Tibial artery (tissue), 4 donors: Measurements from ENCODE around the gene DPP7.

Source experiments
- DNase-seq, 2 donors: peaks; one replicate each; pipeline ENCODE4 v3.0.0-alpha.2; 2019
- H3K27ac ChIP-seq, 2 donors: fragments of 200-600 bp; sonication (generic) in 1 of 2; 1 replicate in 1 of 2; 2 replicates in 1 of 2; pipeline ENCODE4 v1.5.1; 2018 to 2019; ENCODE audit warnings: mild to moderate bottlenecking in 1 of 2
- H3K27me3 ChIP-seq, 2 donors: fragments of 200-600 bp; sonication (generic) in 1 of 2; one replicate each; pipeline versions ENCODE4 v1.5.1 to v1.6.0; 2016 to 2019
- H3K36me3 ChIP-seq, 3 donors: fragments of 200-600 bp; sonication (generic) in 2 of 3; one replicate each; pipeline ENCODE4 v1.5.1; 2016 to 2019; ENCODE audit warnings: mild to moderate bottlenecking in 2 of 3
- H3K4me1 ChIP-seq, 4 donors: fragments of 200-600 bp; sonication (generic) in 2 of 4; 1 replicate in 3 of 4; 2 replicates in 1 of 4; pipeline ENCODE4 v1.5.1; 2016 to 2019
- H3K4me3 ChIP-seq, 2 donors: fragments of 200-600 bp; sonication (generic) in 1 of 2; 1 replicate in 1 of 2; 2 replicates in 1 of 2; pipeline ENCODE4 v1.5.1; 2018 to 2019; ENCODE audit warnings: mild to moderate bottlenecking in 2 of 2
- H3K9me3 ChIP-seq, 3 donors: fragments of 200-600 bp; sonication (generic) in 1 of 3; one replicate each; pipeline ENCODE4 v1.5.1; 2016 to 2019
- intact Hi-C: fragments of 100-400 bp; cut with DNase I; formaldehyde crosslinking; loops from one replicate; pipeline ENCODE4 v1.15.0; 2023; ENCODE audit warnings: low total_unique reads
- TF ChIP-seq, protein P1 (sequence below), 2 experiments: fragments of 200-600 bp in 1 of 2; fragments of 450-650 bp in 1 of 2; IDR thresholded peaks; one replicate each; pipeline ENCODE4 v1.5.1; 2017 to 2019; ENCODE audit warnings: antibody characterized with exemption in 2 of 2, mild to moderate bottlenecking in 1 of 2, moderate library complexity in 1 of 2

DPP7 gene

DNA sequence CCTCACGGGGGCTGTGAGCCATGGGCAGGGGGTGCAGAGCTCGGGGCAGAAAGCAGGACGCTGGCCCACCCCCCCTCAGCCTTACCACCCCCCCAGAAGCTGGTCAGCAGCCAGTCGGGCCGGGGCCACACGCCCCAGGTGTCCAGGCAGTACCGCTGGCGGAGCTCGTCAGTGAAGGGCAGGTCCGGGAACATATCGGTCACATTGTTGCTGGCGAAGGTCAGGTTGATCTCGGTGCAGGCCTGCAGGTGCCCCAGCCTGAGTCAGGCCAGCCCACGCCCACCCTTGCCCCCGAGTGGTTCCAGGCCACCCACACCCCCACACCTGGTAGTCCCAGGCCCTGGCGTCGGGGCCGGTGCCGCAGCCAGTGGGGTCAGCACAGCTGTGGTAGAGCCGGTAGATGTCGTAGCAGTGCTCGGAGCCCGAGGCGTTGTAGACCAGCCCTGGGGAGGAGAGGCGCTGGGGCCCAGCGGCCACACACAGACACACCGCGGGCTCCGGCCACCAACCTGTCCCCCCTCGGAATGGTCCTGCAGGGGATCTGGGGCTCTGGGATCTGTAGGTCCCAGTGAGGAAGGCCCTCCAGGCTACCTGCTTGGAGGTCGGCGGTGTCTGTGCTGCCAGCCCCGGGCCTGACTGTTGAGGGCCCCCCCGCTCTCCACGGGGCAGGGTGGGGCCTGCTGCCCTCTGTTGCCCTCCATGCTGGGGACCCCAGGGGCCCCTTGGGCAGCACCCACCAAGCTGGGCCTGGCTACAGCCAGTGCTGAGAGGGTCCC lies 2.6 kb downstream of the DPP7 start:
- no peak overlapping the region for H3K4me3 ChIP-seq
- no peak overlapping the region for H3K27ac ChIP-seq
- peaks cover 0 to 19% (median 13%) of the 10 kb centered on the region in 4 donors for H3K4me1 ChIP-seq
- no peaks in the 10 kb centered on the region for H3K9me3 ChIP-seq
- peaks cover 0 to 35% of the 10 kb centered on the region in 2 donors for H3K27me3 ChIP-seq
- peaks cover 19 to 64% (median 49%) of the 10 kb centered on the region in 3 donors for H3K36me3 ChIP-seq
- TF ChIP-seq, protein P1, sequence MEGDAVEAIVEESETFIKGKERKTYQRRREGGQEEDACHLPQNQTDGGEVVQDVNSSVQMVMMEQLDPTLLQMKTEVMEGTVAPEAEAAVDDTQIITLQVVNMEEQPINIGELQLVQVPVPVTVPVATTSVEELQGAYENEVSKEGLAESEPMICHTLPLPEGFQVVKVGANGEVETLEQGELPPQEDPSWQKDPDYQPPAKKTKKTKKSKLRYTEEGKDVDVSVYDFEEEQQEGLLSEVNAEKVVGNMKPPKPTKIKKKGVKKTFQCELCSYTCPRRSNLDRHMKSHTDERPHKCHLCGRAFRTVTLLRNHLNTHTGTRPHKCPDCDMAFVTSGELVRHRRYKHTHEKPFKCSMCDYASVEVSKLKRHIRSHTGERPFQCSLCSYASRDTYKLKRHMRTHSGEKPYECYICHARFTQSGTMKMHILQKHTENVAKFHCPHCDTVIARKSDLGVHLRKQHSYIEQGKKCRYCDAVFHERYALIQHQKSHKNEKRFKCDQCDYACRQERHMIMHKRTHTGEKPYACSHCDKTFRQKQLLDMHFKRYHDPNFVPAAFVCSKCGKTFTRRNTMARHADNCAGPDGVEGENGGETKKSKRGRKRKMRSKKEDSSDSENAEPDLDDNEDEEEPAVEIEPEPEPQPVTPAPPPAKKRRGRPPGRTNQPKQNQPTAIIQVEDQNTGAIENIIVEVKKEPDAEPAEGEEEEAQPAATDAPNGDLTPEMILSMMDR (IDR thresholded peaks at IDR 0.05): no peak
- DNase-seq: no peak
- intact Hi-C loops: no loop called here

DNA sequence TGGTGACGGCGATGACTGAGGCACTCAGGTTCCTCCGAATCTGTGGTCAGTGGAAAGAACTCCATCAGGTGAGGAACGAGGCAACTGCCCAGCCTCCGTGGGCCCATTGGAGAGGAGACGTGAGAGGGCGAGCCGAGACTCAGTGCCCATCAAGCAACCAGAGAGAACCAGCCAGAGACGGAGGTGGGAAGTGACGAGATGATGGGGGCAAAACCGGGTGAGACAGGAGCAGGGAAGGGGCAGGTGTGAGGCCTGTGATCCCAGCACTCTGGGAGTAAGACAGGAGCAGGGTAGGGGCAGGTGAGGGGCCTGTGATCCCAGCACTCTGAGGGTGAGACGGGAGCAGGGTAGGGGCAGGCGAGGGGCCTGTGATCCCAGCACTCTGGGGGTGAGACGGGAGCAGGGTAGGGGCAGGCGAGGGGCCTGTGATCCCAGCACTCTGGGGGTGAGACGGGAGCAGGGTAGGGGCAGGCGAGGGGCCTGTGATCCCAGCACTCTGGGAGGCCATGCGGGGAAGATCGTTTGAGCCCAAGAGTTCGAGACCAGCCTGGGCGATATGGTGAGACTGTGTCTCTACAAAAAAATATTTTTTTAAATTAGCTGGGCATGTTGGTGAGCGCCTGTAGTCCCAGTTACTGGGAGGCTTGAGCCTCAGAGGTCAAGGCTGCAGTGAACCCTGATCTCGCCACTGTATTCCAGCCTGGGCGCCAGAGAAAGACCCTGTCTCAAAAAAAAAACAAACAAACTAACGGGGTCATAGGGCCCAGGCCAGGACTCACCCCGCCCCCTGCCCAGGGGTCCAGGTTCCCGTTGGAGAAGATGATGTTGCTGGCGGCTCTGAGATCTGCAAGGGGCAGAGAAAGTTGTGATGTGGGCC lies 3.4 kb downstream of the DPP7 start:
- no peaks in the 10 kb centered on the region for H3K9me3 ChIP-seq
- H3K27ac ChIP-seq: no peak overlapping the region
- intact Hi-C loops: no loop called here
- no peak overlapping the region for H3K4me3 ChIP-seq
- H3K4me1 ChIP-seq: peaks cover 0 to 19% (median 13%) of the 10 kb centered on the region in 4 donors
- no peak for DNase-seq
- TF ChIP-seq, protein P1 (IDR thresholded peaks at IDR 0.05): no peak
- H3K36me3 ChIP-seq: peaks cover 19 to 72% (median 57%) of the 10 kb centered on the region in 3 donors
- peaks cover 0 to 34% of the 10 kb centered on the region in 2 donors for H3K27me3 ChIP-seq

DNA sequence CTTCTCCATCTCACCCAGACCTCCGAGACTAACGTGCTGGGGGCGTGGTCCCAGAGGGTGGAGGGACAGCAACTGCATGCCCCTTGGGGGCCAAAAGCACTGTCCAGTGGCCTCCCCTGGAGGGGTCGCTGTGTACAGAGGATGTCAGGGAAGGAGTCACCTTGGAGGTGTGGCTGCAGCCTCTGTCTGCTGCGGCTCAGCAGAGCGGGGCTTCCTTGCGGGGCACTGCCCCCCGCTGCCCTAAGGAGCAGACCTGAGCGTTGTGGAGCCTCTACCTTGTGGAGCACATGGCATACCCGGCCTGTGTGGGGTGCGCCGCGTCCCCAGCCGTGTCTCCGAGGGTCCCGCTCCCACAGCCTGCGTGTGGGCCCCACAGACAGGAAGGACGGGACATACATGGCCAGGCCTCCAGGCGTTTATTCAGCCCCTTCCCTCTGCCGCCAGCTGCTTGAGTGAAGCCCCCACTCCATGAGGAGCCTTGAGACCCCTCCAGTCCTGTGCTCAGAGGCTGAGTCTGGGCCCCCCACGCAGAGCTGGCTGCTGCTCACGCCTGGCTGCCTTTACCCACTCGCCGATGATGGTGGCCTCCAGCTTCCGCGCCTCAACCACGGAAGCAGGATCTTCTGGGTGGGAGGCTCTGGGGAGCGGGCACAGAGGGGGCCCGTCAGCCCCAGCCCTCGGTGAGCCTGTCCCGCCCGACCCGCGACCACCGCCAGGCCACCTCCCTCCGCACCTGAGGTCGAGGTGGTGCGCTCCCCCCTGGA lies 4.2 kb downstream of the DPP7 start:
- no peak for DNase-seq
- H3K27ac ChIP-seq: no peak overlapping the region
- no peaks in the 10 kb centered on the region for H3K9me3 ChIP-seq
- no peak overlapping the region for H3K4me3 ChIP-seq
- intact Hi-C loops: no loop called here
- peaks cover 0 to 18% (median 13%) of the 10 kb centered on the region in 4 donors for H3K4me1 ChIP-seq
- peaks cover 24 to 81% (median 65%) of the 10 kb centered on the region in 3 donors for H3K36me3 ChIP-seq
- peaks cover 0 to 26% of the 10 kb centered on the region in 2 donors for H3K27me3 ChIP-seq
- TF ChIP-seq, protein P1 (IDR thresholded peaks at IDR 0.05): no peak

DNA sequence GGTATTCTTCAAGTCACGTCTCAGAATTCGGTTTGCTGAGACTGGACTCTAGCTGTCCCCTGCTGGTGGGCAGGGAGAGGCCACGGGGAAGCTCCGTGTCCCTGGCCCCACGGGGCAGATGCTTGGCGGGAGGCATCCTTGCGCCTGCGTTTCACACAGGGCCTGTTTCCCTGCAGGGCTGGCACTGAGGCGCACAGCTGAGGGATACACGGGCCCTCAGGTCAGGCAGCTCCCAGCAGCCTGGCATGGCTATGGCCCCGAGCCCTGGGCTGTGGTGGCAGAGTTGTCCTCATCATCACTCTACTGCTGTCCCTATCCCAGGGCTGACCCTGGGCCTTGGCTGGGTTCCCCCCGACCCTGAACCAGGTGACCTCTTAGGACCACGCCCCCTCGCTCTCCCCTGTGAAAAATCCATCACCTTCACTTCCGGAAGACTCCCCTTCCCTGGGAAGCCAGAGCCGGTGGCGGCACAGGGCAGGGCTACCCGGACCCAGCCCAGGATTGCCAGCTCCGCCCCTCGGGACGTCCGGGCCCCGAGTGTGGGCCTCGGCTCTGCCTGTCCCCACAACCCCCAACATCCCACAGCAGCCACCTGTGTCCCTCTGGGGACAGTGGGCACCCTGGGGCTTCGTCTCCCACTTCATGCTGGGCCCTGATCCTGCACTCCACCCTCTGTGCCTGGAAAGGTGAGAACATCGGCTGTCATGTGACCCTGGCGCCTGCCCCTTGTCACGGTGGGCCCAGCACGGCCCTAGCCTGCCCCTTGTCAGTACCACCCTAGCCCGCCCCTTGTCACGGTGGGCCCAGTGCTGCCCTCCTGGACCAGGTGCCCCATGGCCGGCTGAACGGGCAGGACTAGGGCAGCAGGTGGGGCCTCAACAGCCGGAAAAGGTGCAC lies 5.0 kb downstream of the DPP7 start:
- intact Hi-C loops: no loop called here
- TF ChIP-seq, protein P1 (IDR thresholded peaks at IDR 0.05): no peak
- H3K27ac ChIP-seq: no peak overlapping the region
- peaks cover 31 to 89% (median 72%) of the 10 kb centered on the region in 3 donors for H3K36me3 ChIP-seq
- peaks cover 0 to 18% of the 10 kb centered on the region in 2 donors for H3K27me3 ChIP-seq
- no peaks in the 10 kb centered on the region for H3K9me3 ChIP-seq
- no peak overlapping the region for H3K4me3 ChIP-seq
- peaks cover 0 to 9% (median 6%) of the 10 kb centered on the region in 4 donors for H3K4me1 ChIP-seq
- no peak for DNase-seq
